ENCODE data around the gene CST7. TPM values are rescaled to one million over a fixed set of nuclear protein-coding genes. Genes with fewer than 3 reads are reported as not detected.
A peak's percentile ranks its signal among the peaks of the same experiment; 100 is the strongest.
"Not testable (repeated sequence)": the region's sequence is repeated elsewhere in the genome, so short reads cannot be mapped to it uniquely, and the experiment has no call there.

Gene CST7
- total RNA-seq, 4 donors from 2014 or later, result 0.97 to 4.1 (median 2.7) TPM; not detected in 1

DNA sequence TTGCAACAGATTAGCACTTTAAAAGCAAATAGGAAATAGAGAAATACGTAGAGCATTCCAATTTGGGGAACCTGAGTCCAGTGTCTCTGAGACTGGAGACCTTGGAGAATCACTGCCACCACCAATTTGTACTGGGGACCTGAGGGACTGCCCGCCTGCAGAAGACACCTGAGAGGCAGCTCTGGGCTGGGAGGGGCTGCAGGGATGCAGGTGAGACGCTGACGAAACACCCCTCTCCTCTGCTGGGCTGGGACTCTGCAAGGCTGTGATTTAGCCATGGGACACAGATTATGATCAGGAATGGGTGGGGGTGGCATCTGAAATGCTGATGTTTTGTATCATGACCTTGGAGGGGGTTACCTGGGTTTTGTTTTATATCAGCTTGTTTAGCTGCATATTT lies 50.5 kb downstream of the CST7 start:
- Histone ChIP-seq H3K36me3 (no peaks in the 10 kb centered on the region), H3K27ac (peak overlapping the region; percentile 75), H3K27me3 (no peaks in the 10 kb centered on the region), H3K4me1 (peaks cover 57% of the 10 kb centered on the region), H3K4me3 (no peak overlapping the region), H3K9me3 (no peaks in the 10 kb centered on the region)
- DNase-seq (ENCODE audit: low spot score in 2 of 2), result peak in 1 of 2 donors; percentile 72
- TF ChIP-seq POLR2AphosphoS5 (IDR thresholded peaks at IDR 0.05) (no peak), EP300 (IDR thresholded peaks at IDR 0.05) (no peak), POLR2A (IDR thresholded peaks at IDR 0.05) (no peak)
- TF ChIP-seq, protein P1, sequence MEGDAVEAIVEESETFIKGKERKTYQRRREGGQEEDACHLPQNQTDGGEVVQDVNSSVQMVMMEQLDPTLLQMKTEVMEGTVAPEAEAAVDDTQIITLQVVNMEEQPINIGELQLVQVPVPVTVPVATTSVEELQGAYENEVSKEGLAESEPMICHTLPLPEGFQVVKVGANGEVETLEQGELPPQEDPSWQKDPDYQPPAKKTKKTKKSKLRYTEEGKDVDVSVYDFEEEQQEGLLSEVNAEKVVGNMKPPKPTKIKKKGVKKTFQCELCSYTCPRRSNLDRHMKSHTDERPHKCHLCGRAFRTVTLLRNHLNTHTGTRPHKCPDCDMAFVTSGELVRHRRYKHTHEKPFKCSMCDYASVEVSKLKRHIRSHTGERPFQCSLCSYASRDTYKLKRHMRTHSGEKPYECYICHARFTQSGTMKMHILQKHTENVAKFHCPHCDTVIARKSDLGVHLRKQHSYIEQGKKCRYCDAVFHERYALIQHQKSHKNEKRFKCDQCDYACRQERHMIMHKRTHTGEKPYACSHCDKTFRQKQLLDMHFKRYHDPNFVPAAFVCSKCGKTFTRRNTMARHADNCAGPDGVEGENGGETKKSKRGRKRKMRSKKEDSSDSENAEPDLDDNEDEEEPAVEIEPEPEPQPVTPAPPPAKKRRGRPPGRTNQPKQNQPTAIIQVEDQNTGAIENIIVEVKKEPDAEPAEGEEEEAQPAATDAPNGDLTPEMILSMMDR (IDR thresholded peaks at IDR 0.05), result no peak
- 85% methylated on average over 4 of the region's 4 CpGs for WGBS

DNA sequence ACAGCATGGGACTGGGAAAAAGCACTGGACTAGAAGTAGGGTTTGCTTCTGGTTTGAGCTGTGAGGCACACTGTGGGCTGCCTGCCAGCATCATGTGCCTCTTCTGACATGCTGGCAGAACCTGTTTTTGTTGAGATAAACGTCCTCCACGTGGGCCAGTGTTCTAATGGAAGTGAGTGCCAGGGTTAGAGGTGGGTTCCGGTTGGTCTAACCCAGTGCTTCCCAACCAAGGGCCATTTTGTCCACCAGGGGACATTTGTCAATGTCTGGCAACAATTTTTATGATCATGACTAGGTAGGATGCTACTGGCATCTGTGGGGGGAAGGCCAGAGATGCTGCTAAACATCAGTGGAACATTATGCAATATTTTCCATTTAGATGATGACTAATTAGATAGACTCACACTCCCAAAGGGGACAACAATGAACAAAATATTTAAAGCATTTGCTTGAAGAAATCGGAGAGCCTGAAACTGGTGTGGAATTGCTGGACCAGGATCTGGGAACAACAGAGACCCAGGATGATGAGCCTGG lies 51.3 kb downstream of the CST7 start:
- Histone ChIP-seq H3K27me3 (no peaks in the 10 kb centered on the region), H3K4me3 (no peak overlapping the region), H3K27ac (peak overlapping the region; percentile 75), H3K9me3 (no peaks in the 10 kb centered on the region), H3K36me3 (peaks cover 4% of the 10 kb centered on the region), H3K4me1 (peaks cover 49% of the 10 kb centered on the region)
- peak; percentile 82 to 87 for DNase-seq (ENCODE audit: low spot score in 2 of 2)
- TF ChIP-seq POLR2A (IDR thresholded peaks at IDR 0.05) (no peak), POLR2AphosphoS5 (IDR thresholded peaks at IDR 0.05) (peak in 2 of 3 donors; percentile 65 to 95), EP300 (IDR thresholded peaks at IDR 0.05) (peak; percentile 51)
- TF ChIP-seq, protein P1 (IDR thresholded peaks at IDR 0.05), result peak in 1 of 2 donors; percentile 28
- WGBS, result 20% methylated on average over 4 of the region's 4 CpGs

DNA sequence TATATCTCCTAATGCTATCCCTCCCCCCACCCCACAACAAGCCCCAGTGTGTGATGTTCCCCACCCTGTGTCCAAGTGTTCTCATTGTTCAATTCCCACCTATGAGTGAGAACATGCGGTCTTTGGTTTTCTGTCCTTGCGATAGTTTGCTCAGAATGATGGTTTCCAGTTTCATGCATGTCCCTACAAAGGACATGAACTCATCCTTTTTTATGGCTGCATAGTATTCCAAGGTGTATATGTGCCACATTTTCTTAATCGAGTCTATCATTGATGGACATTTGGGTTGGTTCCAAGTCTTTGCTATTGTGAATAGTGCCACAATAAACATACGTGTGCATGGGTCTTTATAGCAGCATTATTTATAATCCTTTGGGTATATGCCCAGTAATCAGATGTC lies 52.3 kb downstream of the CST7 start:
- H3K36me3 ChIP-seq, result peaks cover 14% of the 10 kb centered on the region
- peaks cover 41% of the 10 kb centered on the region for H3K4me1 ChIP-seq
- not testable (repeated sequence) for H3K9me3 ChIP-seq; H3K27me3 ChIP-seq; H3K27ac ChIP-seq; DNase-seq (ENCODE audit: low spot score in 2 of 2); H3K4me3 ChIP-seq
- WGBS, result 93% methylated on average over 4 of the region's 4 CpGs

DNA sequence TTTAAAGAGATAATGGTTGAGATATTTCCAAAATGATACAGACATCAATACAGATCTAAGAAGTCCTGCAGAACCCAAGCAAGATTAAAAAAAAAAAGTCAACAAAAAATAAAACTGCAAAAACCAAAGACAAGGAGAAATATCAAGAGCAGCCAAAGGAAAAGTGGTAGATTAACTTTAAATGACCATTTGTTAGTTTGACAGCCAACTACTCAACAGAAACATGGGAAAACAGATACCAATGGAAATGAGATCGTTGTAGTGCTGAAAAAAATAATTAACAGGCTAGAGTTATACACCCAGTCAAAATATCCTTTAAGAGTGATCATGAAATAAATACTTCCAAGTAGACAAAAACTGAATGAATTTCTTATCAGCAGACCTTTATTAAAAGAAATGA lies 53.9 kb downstream of the CST7 start:
- no peak for DNase-seq (ENCODE audit: low spot score in 2 of 2)
- Histone ChIP-seq H3K27me3 (no peaks in the 10 kb centered on the region), H3K9me3 (no peaks in the 10 kb centered on the region), H3K4me1 (peaks cover 31% of the 10 kb centered on the region), H3K36me3 (peaks cover 27% of the 10 kb centered on the region), H3K4me3 (no peak overlapping the region), H3K27ac (no peak overlapping the region)
- 89% methylated on average over 1 of the region's 1 CpG for WGBS
- TF ChIP-seq POLR2A (IDR thresholded peaks at IDR 0.05) (no peak), EP300 (IDR thresholded peaks at IDR 0.05) (no peak), POLR2AphosphoS5 (IDR thresholded peaks at IDR 0.05) (no peak)
- TF ChIP-seq, protein P1 (IDR thresholded peaks at IDR 0.05), result no peak

DNA sequence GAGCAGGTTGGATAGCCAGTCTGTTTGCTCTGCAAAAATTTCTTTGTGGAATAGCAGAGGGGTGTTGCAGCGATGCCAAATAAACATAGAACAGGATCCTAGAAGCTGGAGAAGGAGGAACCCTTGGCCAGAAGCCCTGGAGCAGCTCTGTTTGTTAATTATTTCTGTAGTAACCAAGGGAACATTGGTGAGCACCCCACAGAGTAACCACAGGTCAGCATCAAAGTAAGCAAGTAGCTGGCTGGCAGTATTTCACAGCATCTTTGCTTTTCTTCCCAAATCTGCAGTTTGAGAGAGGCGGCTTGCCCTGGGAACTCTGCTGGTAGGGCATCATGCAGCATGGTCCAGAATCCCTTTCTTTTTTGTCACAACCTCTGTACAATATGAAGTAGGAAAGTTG lies 56.2 kb downstream of the CST7 start:
- Histone ChIP-seq H3K4me1 (peaks cover 8% of the 10 kb centered on the region), H3K36me3 (peaks cover 49% of the 10 kb centered on the region), H3K27ac (no peak overlapping the region), H3K9me3 (no peaks in the 10 kb centered on the region), H3K4me3 (no peak overlapping the region), H3K27me3 (no peaks in the 10 kb centered on the region)
- peak in 1 of 2 donors; percentile 43 for DNase-seq (ENCODE audit: low spot score in 2 of 2)
- 62% methylated on average over 2 of the region's 2 CpGs for whole genome bisulfite sequencing
- no peak for TF ChIP-seq POLR2A (IDR thresholded peaks at IDR 0.05)

DNA sequence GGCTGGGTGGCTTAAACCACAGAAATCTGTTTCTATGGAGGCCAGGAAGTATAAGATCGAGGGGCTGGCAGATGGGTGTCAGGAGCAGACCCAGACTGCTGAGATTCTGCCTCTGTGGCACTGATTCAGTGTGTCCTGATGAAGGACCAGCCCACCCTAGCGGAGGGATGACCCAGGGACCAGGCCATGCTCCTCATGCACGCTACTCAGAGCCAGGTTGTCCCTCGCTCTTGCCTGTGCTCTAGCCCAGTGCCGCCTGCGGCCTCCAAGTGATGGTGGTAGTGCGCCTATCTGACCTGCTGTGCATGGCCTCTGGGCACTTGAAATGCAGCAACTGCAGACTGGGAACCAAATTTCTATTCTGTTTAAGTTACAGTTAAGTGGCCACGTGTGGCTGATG lies 56.6 kb downstream of the CST7 start:
- Histone ChIP-seq H3K4me1 (peaks cover 4% of the 10 kb centered on the region), H3K27me3 (no peaks in the 10 kb centered on the region), H3K36me3 (peaks cover 53% of the 10 kb centered on the region), H3K9me3 (no peaks in the 10 kb centered on the region), H3K27ac (no peak overlapping the region), H3K4me3 (no peak overlapping the region)
- peak in 1 of 2 donors; percentile 62 for DNase-seq (ENCODE audit: low spot score in 2 of 2)
- WGBS, result 91% methylated on average over 6 of the region's 8 CpGs
- TF ChIP-seq POLR2A (IDR thresholded peaks at IDR 0.05) (no peak), EP300 (IDR thresholded peaks at IDR 0.05) (no peak), POLR2AphosphoS5 (IDR thresholded peaks at IDR 0.05) (no peak)
- TF ChIP-seq, protein P1 (IDR thresholded peaks at IDR 0.05), result no peak

All from suprapubic skin (tissue), 4 donors.